K562 (cell line): Measurements from ENCODE around the gene CDK11B.

ENCODE experiments used
- JUN ChIP-seq, 2 experiments: sonication (generic) in 1 of 2; formaldehyde crosslinking in 1 of 2; IDR thresholded peaks; 2 replicates each; pipeline versions ENCODE4 v1.6.1 to v1.8.0; 2012 to 2022; ENCODE audit warnings: borderline replicate concordance in 2 of 2, mild to moderate bottlenecking in 2 of 2, improper control_type of control experiment in 1 of 2, low read depth in 1 of 2, low read length in 1 of 2, missing genetic modification reagents in 1 of 2
- JUND ChIP-seq, 2 experiments: IDR thresholded peaks; 2 replicates in 1 of 2; 3 replicates in 1 of 2; pipeline ENCODE4 v1.6.1; 2011; ENCODE audit warnings: borderline replicate concordance in 2 of 2, low read depth in 2 of 2, low read length in 2 of 2, improper control_type of control experiment in 1 of 2, missing biosample characterization in 1 of 2, missing genetic modification characterization in 1 of 2, missing genetic modification reagents in 1 of 2
- NCOA2 ChIP-seq, 2 experiments: fragments of 450-650 bp; IDR thresholded peaks; 2 replicates each; pipeline ENCODE4 v1.6.1; 2018; ENCODE audit warnings: mild to moderate bottlenecking in 2 of 2, moderate library complexity in 1 of 2; ENCODE audit not compliant: partially characterized antibody in 2 of 2
- NFATC3 ChIP-seq: fragments of 450-650 bp; IDR thresholded peaks from 2 replicates; pipeline ENCODE4 v1.6.1; 2017; ENCODE audit warnings: mild to moderate bottlenecking
- RBBP5 ChIP-seq: fragments of 200-600 bp; sonication (generic); IDR thresholded peaks from 2 replicates; pipeline ENCODE4 v1.6.1; 2012; ENCODE audit warnings: borderline replicate concordance, mild to moderate bottlenecking, low read length, control low read depth, inconsistent platforms; ENCODE audit not compliant: insufficient read depth, poor library complexity, severe bottlenecking
- SMAD1 ChIP-seq: fragments of 150-350 bp; IDR thresholded peaks from 2 replicates; pipeline ENCODE4 v1.6.1; 2014; ENCODE audit warnings: low read length, low read depth; ENCODE audit not compliant: partially characterized antibody
- SRF ChIP-seq, 2 experiments: fragments of 250-450, 450-650 bp in 1 of 2; sonication (Bioruptor Pico) in 1 of 2; sonication (generic) in 1 of 2; formaldehyde crosslinking; IDR thresholded peaks; 2 replicates each; pipeline versions ENCODE4 v1.5.0 to v1.5.1; 2020 to 2022; ENCODE audit warnings: mild to moderate bottlenecking in 1 of 2, missing genetic modification reagents in 1 of 2
- TF ChIP-seq, protein P1 (sequence below), 3 experiments: IDR thresholded peaks in 2 of 3; conservative IDR thresholded peaks in 1 of 3; 2 replicates each; pipeline ENCODE4 v1.5.1; 2011 to 2012; ENCODE audit warnings: low read length in 3 of 3, mild to moderate bottlenecking in 3 of 3, control low read depth in 2 of 3, improper control_type of control experiment in 1 of 3, inconsistent platforms in 1 of 3, low read depth in 1 of 3, mixed read lengths in 1 of 3, moderate library complexity in 1 of 3; ENCODE audit not compliant: insufficient read depth in 2 of 3
- TF ChIP-seq, protein P2 (sequence below): sonication (generic); formaldehyde crosslinking; IDR thresholded peaks from 2 replicates; pipeline ENCODE4 v1.5.0; 2020; ENCODE audit warnings: missing genetic modification reagents

- no peak for TF ChIP-seq SMAD1
- no peak for TF ChIP-seq NCOA2 (IDR thresholded peaks at IDR 0.05; ENCODE audit: partially characterized antibody in 2 of 2)
- TF ChIP-seq NFATC3: no peak
- TF ChIP-seq, protein P1, sequence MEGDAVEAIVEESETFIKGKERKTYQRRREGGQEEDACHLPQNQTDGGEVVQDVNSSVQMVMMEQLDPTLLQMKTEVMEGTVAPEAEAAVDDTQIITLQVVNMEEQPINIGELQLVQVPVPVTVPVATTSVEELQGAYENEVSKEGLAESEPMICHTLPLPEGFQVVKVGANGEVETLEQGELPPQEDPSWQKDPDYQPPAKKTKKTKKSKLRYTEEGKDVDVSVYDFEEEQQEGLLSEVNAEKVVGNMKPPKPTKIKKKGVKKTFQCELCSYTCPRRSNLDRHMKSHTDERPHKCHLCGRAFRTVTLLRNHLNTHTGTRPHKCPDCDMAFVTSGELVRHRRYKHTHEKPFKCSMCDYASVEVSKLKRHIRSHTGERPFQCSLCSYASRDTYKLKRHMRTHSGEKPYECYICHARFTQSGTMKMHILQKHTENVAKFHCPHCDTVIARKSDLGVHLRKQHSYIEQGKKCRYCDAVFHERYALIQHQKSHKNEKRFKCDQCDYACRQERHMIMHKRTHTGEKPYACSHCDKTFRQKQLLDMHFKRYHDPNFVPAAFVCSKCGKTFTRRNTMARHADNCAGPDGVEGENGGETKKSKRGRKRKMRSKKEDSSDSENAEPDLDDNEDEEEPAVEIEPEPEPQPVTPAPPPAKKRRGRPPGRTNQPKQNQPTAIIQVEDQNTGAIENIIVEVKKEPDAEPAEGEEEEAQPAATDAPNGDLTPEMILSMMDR (IDR thresholded peaks at IDR 0.05 in 2 of 3, conservative IDR thresholded peaks at IDR 0.05 in 1 of 3; ENCODE audit: insufficient read depth in 2 of 3, low read depth in 1 of 3, low read length in 3 of 3): no peak
- TF ChIP-seq JUND (IDR thresholded peaks at IDR 0.05; ENCODE audit: borderline replicate concordance, low read depth, low read length): no peak
- TF ChIP-seq JUND (tag; IDR thresholded peaks at IDR 0.05; ENCODE audit: borderline replicate concordance, low read depth, low read length): no peak
- no peak for TF ChIP-seq RBBP5
- TF ChIP-seq, protein P2, sequence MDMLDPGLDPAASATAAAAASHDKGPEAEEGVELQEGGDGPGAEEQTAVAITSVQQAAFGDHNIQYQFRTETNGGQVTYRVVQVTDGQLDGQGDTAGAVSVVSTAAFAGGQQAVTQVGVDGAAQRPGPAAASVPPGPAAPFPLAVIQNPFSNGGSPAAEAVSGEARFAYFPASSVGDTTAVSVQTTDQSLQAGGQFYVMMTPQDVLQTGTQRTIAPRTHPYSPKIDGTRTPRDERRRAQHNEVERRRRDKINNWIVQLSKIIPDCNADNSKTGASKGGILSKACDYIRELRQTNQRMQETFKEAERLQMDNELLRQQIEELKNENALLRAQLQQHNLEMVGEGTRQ: no peak
- no peak for TF ChIP-seq JUN (IDR thresholded peaks at IDR 0.05; ENCODE audit: borderline replicate concordance, low read depth, low read length)
- TF ChIP-seq JUN (CRISPR knock-in tag; IDR thresholded peaks at IDR 0.05; ENCODE audit: borderline replicate concordance): no peak
- TF ChIP-seq SRF (CRISPR knock-in tag; IDR thresholded peaks at IDR 0.05): no peak
Measured at GRCh38 chr1:1684031-1684681, 25.4 kb upstream of the CDK11B start.
